SU-DHL-6 (cell line): ENCODE data around the gene PPARA.

Experiments used
- H2AFZ ChIP-seq: fragments of 200-600 bp; sonication (generic); 2 replicates; pipeline ENCODE4 v1.6.1; 2014; ENCODE audit warnings: low read depth, mild to moderate bottlenecking, moderate library complexity, mixed read lengths, antibody characterized with exemption, low read length; ENCODE audit not compliant: severe bottlenecking
- H3F3A ChIP-seq: fragments of 200-600 bp; shearing (Covaris generic); 2 replicates; pipeline ENCODE4 v1.6.0; 2016; ENCODE audit warnings: antibody characterized with exemption, mild to moderate bottlenecking; ENCODE audit not compliant: insufficient read depth
- H3K27ac ChIP-seq: fragments of 200-600 bp; sonication (generic); 2 replicates; pipeline ENCODE4 v1.5.1; 2016; ENCODE audit warnings: low read depth, mild to moderate bottlenecking, low read length, moderate library complexity, mixed read lengths
- H3K27me3 ChIP-seq: fragments of 200-600 bp; sonication (generic), shearing (Covaris generic); 2 replicates; pipeline ENCODE4 v1.6.0; 2014; ENCODE audit warnings: mild to moderate bottlenecking, low read length
- H3K36me3 ChIP-seq: fragments of 200-600 bp; sonication (generic); 2 replicates; pipeline ENCODE4 v1.6.1; 2014; ENCODE audit warnings: mild to moderate bottlenecking, low read length, mixed read lengths
- H3K4me2 ChIP-seq: fragments of 300-600, 200-600 bp; shearing (Covaris generic), sonication (generic); 2 replicates; pipeline ENCODE4 v1.6.0; 2014; ENCODE audit warnings: low read length, low read depth, mild to moderate bottlenecking; ENCODE audit not compliant: poor library complexity, severe bottlenecking
- H3K4me3 ChIP-seq: fragments of 200-600 bp; sonication (generic); 2 replicates; pipeline ENCODE4 v1.5.1; 2014; ENCODE audit warnings: antibody characterized with exemption, low read length, mild to moderate bottlenecking, mixed read lengths; ENCODE audit not compliant: insufficient read depth, poor library complexity, severe bottlenecking
- H3K79me2 ChIP-seq: fragments of 200-600 bp; sonication (generic); 2 replicates; pipeline ENCODE4 v1.6.1; 2014; ENCODE audit warnings: mild to moderate bottlenecking, low read length, moderate library complexity; ENCODE audit not compliant: insufficient read depth
- H3K9ac ChIP-seq: fragments of 200-600 bp; sonication (generic); 2 replicates; pipeline ENCODE4 v1.7.0; 2014; ENCODE audit warnings: mild to moderate bottlenecking, low read length
- H3K9me2 ChIP-seq: fragments of 200-600 bp; sonication (generic); replicated peaks from 2 replicates; pipeline ENCODE4 v1.6.1; 2014; ENCODE audit warnings: low read length; ENCODE audit not compliant: insufficient read depth
- H3K9me3 ChIP-seq: fragments of 200-600 bp; sonication (generic); 2 replicates; pipeline ENCODE4 v1.6.1; 2014; ENCODE audit warnings: low read length, mixed read lengths; ENCODE audit not compliant: insufficient read depth
- H4K20me1 ChIP-seq: fragments of 200-600 bp; sonication (generic); 2 replicates; pipeline ENCODE4 v1.6.1; 2014; ENCODE audit warnings: low read depth, mild to moderate bottlenecking, antibody characterized with exemption, low read length, moderate library complexity, mixed read lengths
- EZH2phosphoT487 ChIP-seq: fragments of 200-600 bp; sonication (generic), shearing (Covaris generic); conservative IDR thresholded peaks from 2 replicates; pipeline ENCODE4 v1.6.1; 2018; ENCODE audit warnings: mild to moderate bottlenecking, antibody characterized with exemption, low read length, moderate library complexity, mixed read lengths
- TF ChIP-seq, protein P1 (sequence below): fragments of 200-600 bp; sonication (generic); IDR thresholded peaks from one replicate; pipeline ENCODE4 v1.5.1; 2017; ENCODE audit warnings: antibody characterized with exemption, mild to moderate bottlenecking, low read length, moderate library complexity; ENCODE audit not compliant: insufficient read depth, poor library complexity, severe bottlenecking

PPARA gene

GRCh38 chr22:46107089-46107664 is 43.1 kb upstream of the PPARA start:
- Histone ChIP-seq H3K36me3 (no peaks in the 10 kb centered on the region), H4K20me1 (no peaks in the 10 kb centered on the region), H3K9ac (no peak overlapping the region), H3K27ac (no peak overlapping the region), H3K9me2 (no peaks in the 10 kb centered on the region), H3K4me2 (no peak overlapping the region), H3F3A (no peaks in the 10 kb centered on the region), H3K9me3 (no peaks in the 10 kb centered on the region), H3K79me2 (no peaks in the 10 kb centered on the region), H2AFZ (no peak overlapping the region), H3K27me3 (no peaks in the 10 kb centered on the region), H3K4me3 (no peak overlapping the region)
- TF ChIP-seq, protein P1, sequence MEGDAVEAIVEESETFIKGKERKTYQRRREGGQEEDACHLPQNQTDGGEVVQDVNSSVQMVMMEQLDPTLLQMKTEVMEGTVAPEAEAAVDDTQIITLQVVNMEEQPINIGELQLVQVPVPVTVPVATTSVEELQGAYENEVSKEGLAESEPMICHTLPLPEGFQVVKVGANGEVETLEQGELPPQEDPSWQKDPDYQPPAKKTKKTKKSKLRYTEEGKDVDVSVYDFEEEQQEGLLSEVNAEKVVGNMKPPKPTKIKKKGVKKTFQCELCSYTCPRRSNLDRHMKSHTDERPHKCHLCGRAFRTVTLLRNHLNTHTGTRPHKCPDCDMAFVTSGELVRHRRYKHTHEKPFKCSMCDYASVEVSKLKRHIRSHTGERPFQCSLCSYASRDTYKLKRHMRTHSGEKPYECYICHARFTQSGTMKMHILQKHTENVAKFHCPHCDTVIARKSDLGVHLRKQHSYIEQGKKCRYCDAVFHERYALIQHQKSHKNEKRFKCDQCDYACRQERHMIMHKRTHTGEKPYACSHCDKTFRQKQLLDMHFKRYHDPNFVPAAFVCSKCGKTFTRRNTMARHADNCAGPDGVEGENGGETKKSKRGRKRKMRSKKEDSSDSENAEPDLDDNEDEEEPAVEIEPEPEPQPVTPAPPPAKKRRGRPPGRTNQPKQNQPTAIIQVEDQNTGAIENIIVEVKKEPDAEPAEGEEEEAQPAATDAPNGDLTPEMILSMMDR: no peak
- no peak for TF ChIP-seq EZH2phosphoT487

DNA sequence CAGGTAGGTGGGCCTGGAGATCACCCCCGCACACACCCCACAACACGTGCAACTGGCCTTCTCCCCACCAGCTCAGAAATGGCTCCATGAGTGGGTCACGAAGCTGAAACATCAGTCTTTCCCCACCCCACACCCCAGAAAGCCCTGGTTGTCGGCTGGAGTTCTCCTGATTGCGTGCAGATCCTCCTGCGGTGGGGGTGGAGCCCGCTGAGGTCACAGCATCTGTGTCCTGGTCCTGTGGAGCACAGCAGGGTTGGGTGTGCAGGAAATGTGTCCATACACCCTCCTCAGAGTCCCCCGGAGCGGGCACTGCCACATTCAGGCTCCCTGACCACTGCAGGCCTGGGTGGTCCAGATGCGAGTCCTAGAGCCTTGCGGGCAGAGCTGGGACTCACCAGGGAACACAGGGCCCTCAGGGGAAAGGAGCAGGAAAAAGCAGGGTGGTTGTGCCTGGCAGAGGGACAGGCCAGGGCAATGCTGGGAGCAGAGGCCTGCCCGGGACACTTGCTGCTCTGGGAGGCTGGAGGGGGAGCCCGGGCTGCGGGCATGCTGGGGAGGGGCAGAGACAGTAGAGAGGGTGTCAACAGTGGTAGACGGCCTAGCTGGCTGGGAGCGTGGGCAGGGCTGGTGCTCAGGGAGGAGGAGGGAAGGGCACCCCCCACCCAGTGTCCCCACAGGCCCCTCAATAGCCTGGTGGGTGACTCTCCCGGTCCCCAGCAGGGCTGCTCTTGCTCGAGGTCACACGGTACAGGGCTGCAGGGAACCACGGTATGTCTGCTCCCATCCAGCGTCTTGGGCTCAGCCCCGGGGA is 42.4 kb upstream of the PPARA start:
- H3K27ac ChIP-seq: no peak overlapping the region
- H3K9me3 ChIP-seq: no peaks in the 10 kb centered on the region
- no peak overlapping the region for H3K4me2 ChIP-seq
- no peaks in the 10 kb centered on the region for H3K79me2 ChIP-seq
- no peaks in the 10 kb centered on the region for H3K27me3 ChIP-seq
- H3K4me3 ChIP-seq: no peak overlapping the region
- H3K9me2 ChIP-seq: no peaks in the 10 kb centered on the region
- H2AFZ ChIP-seq: no peak overlapping the region
- H3F3A ChIP-seq: no peaks in the 10 kb centered on the region
- TF ChIP-seq, protein P1: no peak
- no peak for TF ChIP-seq EZH2phosphoT487
- no peaks in the 10 kb centered on the region for H3K36me3 ChIP-seq
- no peaks in the 10 kb centered on the region for H4K20me1 ChIP-seq
- H3K9ac ChIP-seq: no peak overlapping the region

DNA sequence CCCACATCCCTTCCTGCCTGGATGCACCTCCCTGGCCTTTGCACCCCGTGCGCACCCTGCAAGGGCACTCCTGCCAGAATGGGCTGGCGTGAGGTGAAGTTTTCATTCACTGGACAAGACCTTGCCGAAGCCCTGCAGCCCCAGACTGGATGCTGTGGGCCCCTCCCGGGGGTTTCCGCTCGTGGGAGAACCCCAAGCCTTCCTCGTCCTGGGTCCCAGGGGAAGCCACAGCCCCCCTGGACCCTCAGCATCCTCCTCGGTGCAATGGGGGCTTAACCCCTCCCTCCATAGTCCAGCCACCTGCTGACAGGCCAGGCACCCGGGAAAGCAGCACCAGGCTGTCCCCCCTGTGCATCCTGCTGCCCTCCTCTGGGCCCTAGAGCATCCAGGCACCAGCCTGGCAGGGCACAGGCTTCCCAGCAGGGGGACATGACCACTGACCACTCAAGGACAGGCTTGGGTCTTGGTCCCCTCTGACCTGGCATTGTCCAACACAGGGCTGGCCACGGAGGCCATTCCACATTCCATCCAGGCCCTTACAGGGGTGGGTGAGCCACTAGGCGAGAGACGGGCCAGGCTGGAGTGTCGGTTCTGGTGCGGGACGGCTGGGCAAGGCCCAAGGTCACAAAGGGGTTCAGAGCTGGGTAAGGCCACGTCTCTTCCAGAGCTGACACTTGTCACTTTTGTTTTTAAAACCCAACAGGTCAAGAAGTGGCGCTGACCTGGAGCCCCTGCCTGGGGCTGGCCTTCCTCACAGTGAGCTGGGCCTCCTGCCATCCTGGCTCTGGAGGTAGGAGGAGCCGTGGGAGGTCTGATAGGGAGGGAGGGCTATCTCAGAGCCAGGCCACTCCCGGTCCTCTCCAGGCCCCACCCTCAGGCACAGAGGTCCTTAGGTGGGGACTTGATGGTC is 41.5 kb upstream of the PPARA start:
- no peaks in the 10 kb centered on the region for H3K9me3 ChIP-seq
- no peaks in the 10 kb centered on the region for H3K27me3 ChIP-seq
- TF ChIP-seq, protein P1: no peak
- TF ChIP-seq EZH2phosphoT487: no peak
- no peaks in the 10 kb centered on the region for H3K36me3 ChIP-seq
- H4K20me1 ChIP-seq: no peaks in the 10 kb centered on the region
- H3K9me2 ChIP-seq: no peaks in the 10 kb centered on the region
- H3K27ac ChIP-seq: no peak overlapping the region
- no peak overlapping the region for H3K9ac ChIP-seq
- no peaks in the 10 kb centered on the region for H3K79me2 ChIP-seq
- no peak overlapping the region for H3K4me2 ChIP-seq
- H3K4me3 ChIP-seq: no peak overlapping the region
- no peak overlapping the region for H2AFZ ChIP-seq
- H3F3A ChIP-seq: no peaks in the 10 kb centered on the region
